LNCaP clone FGC (cell line): ENCODE results near the gene ABCG1.
A peak's percentile ranks its signal among the peaks of the same experiment; 100 is the strongest.

Experiments used
- DNase-seq: peaks from one replicate; pipeline ENCODE4 v3.0.0-alpha.2; 2011; ENCODE audit warnings: low read depth
- H3K4me3 ChIP-seq: 2 replicates; pipeline ENCODE4 v1.5.1; 2011; ENCODE audit warnings: mild to moderate bottlenecking, low read depth, low read length, control low read depth
- CTCF ChIP-seq: IDR thresholded peaks from 2 replicates; pipeline ENCODE4 v1.5.1; 2012; ENCODE audit warnings: mild to moderate bottlenecking; ENCODE audit not compliant: control insufficient read depth, insufficient read depth; ENCODE audit errors: extremely low read depth

ABCG1 gene

GRCh38 chr21:42330380-42331371 lies 111.7 kb downstream of the ABCG1 start:
- DNase-seq: peak; percentile 34
- TF ChIP-seq CTCF: no peak
- H3K4me3 ChIP-seq: no peak overlapping the region

- H3K4me3 ChIP-seq: no peak overlapping the region
- no peak for DNase-seq
- TF ChIP-seq CTCF: no peak
These were observed 112.7 kb downstream of the ABCG1 start for GRCh38 chr21:42331660-42332059.

- no peak overlapping the region for H3K4me3 ChIP-seq
- no peak for TF ChIP-seq CTCF
- no peak for DNase-seq
These were observed 113.8 kb downstream of the ABCG1 start for GRCh38 chr21:42332557-42333317.

GRCh38 chr21:42336054-42336453 lies 117.1 kb downstream of the ABCG1 start:
- no peak for TF ChIP-seq CTCF
- DNase-seq: no peak
- H3K4me3 ChIP-seq: no peak overlapping the region

- no peak for DNase-seq
- no peak overlapping the region for H3K4me3 ChIP-seq
- TF ChIP-seq CTCF: no peak
These were observed 118.3 kb downstream of the ABCG1 start for GRCh38 chr21:42337276-42337675.

- peak; percentile 89 for DNase-seq
These were observed 119.1 kb downstream of the ABCG1 start for GRCh38 chr21:42337830-42338728.

More at GRCh38 chr21:42337830-42338728, 119.1 kb downstream of the ABCG1 start:
- TF ChIP-seq CTCF: peak; percentile 73
- H3K4me3 ChIP-seq: no peak overlapping the region
